Measurements from ENCODE around the gene CSN3.
"Not testable (repeated sequence)": the region's sequence is repeated elsewhere in the genome, so short reads cannot be mapped to it uniquely, and the experiment has no call there.

Gene CSN3

GRCh38 chr4:70221818-70222217 is 20.6 kb upstream of the CSN3 start:
- H3K27me3 ChIP-seq (replicated peaks; ENCODE audit: control insufficient read depth, insufficient read depth, low read length); H3K36me3 ChIP-seq (ENCODE audit: control insufficient read depth, insufficient read depth, low read length); DNase-seq (ENCODE audit: extremely low read depth, insufficient read length); H3K4me3 ChIP-seq (replicated peaks; ENCODE audit: low read depth, low read length): not testable (repeated sequence)

GRCh38 chr4:70225824-70226223 is 16.6 kb upstream of the CSN3 start, which contains the start of gene FDCSP:
Gene FDCSP, plus strand, starts transcription at chr4:70226124. Its CDS starts 5,071 bp downstream, at chr4:70231195.
- Histone ChIP-seq H3K36me3 (ENCODE audit: control insufficient read depth, insufficient read depth, low read length) (no peaks in the 10 kb centered on the region), H3K27me3 (replicated peaks; ENCODE audit: control insufficient read depth, insufficient read depth, low read length) (no peaks in the 10 kb centered on the region), H3K4me3 (replicated peaks; ENCODE audit: low read depth, low read length) (no peak within 1 kb of the TSS)
- DNase-seq (ENCODE audit: extremely low read depth, insufficient read length): no peak
- no peak for TF ChIP-seq CTCF (IDR thresholded peaks at IDR 0.05; ENCODE audit: insufficient read depth, low read length, poor library complexity, severe bottlenecking)

- Histone ChIP-seq H3K4me3 (replicated peaks; ENCODE audit: low read depth, low read length) (no peak overlapping the region), H3K36me3 (ENCODE audit: control insufficient read depth, insufficient read depth, low read length) (no peaks in the 10 kb centered on the region), H3K27me3 (replicated peaks; ENCODE audit: control insufficient read depth, insufficient read depth, low read length) (no peaks in the 10 kb centered on the region)
- no peak for DNase-seq (ENCODE audit: extremely low read depth, insufficient read length)
- TF ChIP-seq CTCF (IDR thresholded peaks at IDR 0.05; ENCODE audit: insufficient read depth, low read length, poor library complexity, severe bottlenecking): no peak
Observed at GRCh38 chr4:70236125-70236524, 6.3 kb upstream of the CSN3 start.

- Histone ChIP-seq H3K27me3 (replicated peaks; ENCODE audit: control insufficient read depth, insufficient read depth, low read length) (no peaks in the 10 kb centered on the region), H3K4me3 (replicated peaks; ENCODE audit: low read depth, low read length) (no peak overlapping the region), H3K36me3 (ENCODE audit: control insufficient read depth, insufficient read depth, low read length) (no peaks in the 10 kb centered on the region)
- TF ChIP-seq CTCF (IDR thresholded peaks at IDR 0.05; ENCODE audit: insufficient read depth, low read length, poor library complexity, severe bottlenecking): no peak
- no peak for DNase-seq (ENCODE audit: extremely low read depth, insufficient read length)
Observed at GRCh38 chr4:70239131-70239883, 3.1 kb upstream of the CSN3 start.

- H3K36me3 ChIP-seq (ENCODE audit: control insufficient read depth, insufficient read depth, low read length): no peaks in the 10 kb centered on the region
- DNase-seq (ENCODE audit: extremely low read depth, insufficient read length): no peak
- no peak for TF ChIP-seq CTCF (IDR thresholded peaks at IDR 0.05; ENCODE audit: insufficient read depth, low read length, poor library complexity, severe bottlenecking)
- H3K27me3 ChIP-seq (replicated peaks; ENCODE audit: control insufficient read depth, insufficient read depth, low read length): no peaks in the 10 kb centered on the region
- H3K4me3 ChIP-seq (replicated peaks; ENCODE audit: low read depth, low read length): no peak overlapping the region
Observed at GRCh38 chr4:70239884-70240591, 2.4 kb upstream of the CSN3 start.

GRCh38 chr4:70243091-70243490 is 694 bp downstream of the CSN3 start:
- DNase-seq (ENCODE audit: extremely low read depth, insufficient read length): no peak
- Histone ChIP-seq H3K4me3 (replicated peaks; ENCODE audit: low read depth, low read length) (no peak overlapping the region), H3K27me3 (replicated peaks; ENCODE audit: control insufficient read depth, insufficient read depth, low read length) (no peaks in the 10 kb centered on the region), H3K36me3 (ENCODE audit: control insufficient read depth, insufficient read depth, low read length) (no peaks in the 10 kb centered on the region)
- no peak for TF ChIP-seq CTCF (IDR thresholded peaks at IDR 0.05; ENCODE audit: insufficient read depth, low read length, poor library complexity, severe bottlenecking)

Data from GM06990 (cell line).